Measurements from ENCODE around the gene IRAG1. TPM values are rescaled to one million over a fixed set of nuclear protein-coding genes. Genes with fewer than 3 reads are reported as not detected.

The IRAG1 gene
- total and polyA plus RNA-seq, 2 of the 13 experiments (the other 11 are each of a cell fraction or from before 2014, with no cell fraction given): 0.13 to 0.20 TPM

- H3K79me2 ChIP-seq (ENCODE audit: insufficient read depth, low read length): no peaks in the 10 kb centered on the region
- no peaks in the 10 kb centered on the region for H3K36me3 ChIP-seq (replicated peaks in 1 of 2; ENCODE audit: control insufficient read depth in 1 of 2, insufficient read depth in 2 of 2, low read length in 2 of 2)
- 7% methylated on average over 6 of the region's 6 CpGs for WGBS (ENCODE audit: low lambda C conversion rate)
- ATAC-seq (no peak), DNase-seq (ENCODE audit: low spot score) (no peak), FAIRE-seq (no peak)
- ChIA-PET POLR2A (no interaction called here), CTCF (ENCODE audit: low intra/inter-chr PET ratio, low total read pairs) (no interaction called here)
- H3K27me3 ChIP-seq (ENCODE audit: control insufficient read depth in 1 of 2, insufficient read depth in 2 of 2, low read length in 2 of 2): peaks cover 0 to 29% of the 10 kb centered on the region in 2 experiments; a peak in 3 of 5 replicates
- H4K20me1 ChIP-seq (ENCODE audit: insufficient read depth, low read length): no peaks in the 10 kb centered on the region
- H2AFZ ChIP-seq (ENCODE audit: low read length): no peak overlapping the region
- intact Hi-C loops (cut with micrococcal nuclease; ENCODE audit: unreplicated experiment) (no loop called here), in situ Hi-C loops (cut with HindIII; ENCODE audit: extremely low pct_ligation_motif_present, low pct_unique_long_range_greater_than_20kb) (no loop called here)
- no TSS peak for BruUV-seq (replicated peaks)
- H3K9me3 ChIP-seq (ENCODE audit: low read length): no peaks in the 10 kb centered on the region
- H3K4me2 ChIP-seq (ENCODE audit: low read depth, low read length): no peak overlapping the region
- H3K4me3 ChIP-seq (replicated peaks in 1 of 3; ENCODE audit: insufficient read depth in 1 of 3, low read depth in 2 of 3, low read length in 3 of 3): no peak overlapping the region
- no peak overlapping the region for H3K27ac ChIP-seq (ENCODE audit: extremely low read length, insufficient read depth, low read length)
- no peak overlapping the region for H3K9ac ChIP-seq (ENCODE audit: insufficient read depth, low read depth, low read length)
- H3K4me1 ChIP-seq (ENCODE audit: insufficient read depth, low read length): peaks cover 8% of the 10 kb centered on the region; the same call in 1 of the 2 replicates
- TF ChIP-seq TAF1 (CRISPR knock-in tag; IDR thresholded peaks at IDR 0.05) (no peak), ZNF720 (CRISPR knock-in tag; IDR thresholded peaks at IDR 0.05) (no peak), SAFB2 (CRISPR knock-in tag; IDR thresholded peaks at IDR 0.05; ENCODE audit: borderline replicate concordance, low read depth) (no peak), ZNF232 (CRISPR knock-in tag; IDR thresholded peaks at IDR 0.05; ENCODE audit: borderline replicate concordance) (no peak), THAP8 (CRISPR knock-in tag; IDR thresholded peaks at IDR 0.05; ENCODE audit: borderline replicate concordance) (no peak), ZBTB39 (CRISPR knock-in tag; IDR thresholded peaks at IDR 0.05) (no peak), MNT (IDR thresholded peaks at IDR 0.05) (no peak), MIXL1 (CRISPR knock-in tag; IDR thresholded peaks at IDR 0.05) (no peak), ATF5 (CRISPR knock-in tag; IDR thresholded peaks at IDR 0.05; ENCODE audit: low read depth) (no peak), USF2 (IDR thresholded peaks at IDR 0.05; ENCODE audit: low read depth, low read length) (no peak), USF2 (CRISPR knock-in tag; IDR thresholded peaks at IDR 0.05; ENCODE audit: borderline replicate concordance) (no peak), TBL1XR1 (IDR thresholded peaks at IDR 0.05; ENCODE audit: borderline replicate concordance, low read length, partially characterized antibody) (no peak), ZFP62 (CRISPR knock-in tag; IDR thresholded peaks at IDR 0.05) (no peak), RNF219 (CRISPR knock-in tag; IDR thresholded peaks at IDR 0.05) (no peak), ZFX (CRISPR knock-in tag; IDR thresholded peaks at IDR 0.05; ENCODE audit: low read depth) (no peak), ZNF12 (CRISPR knock-in tag; IDR thresholded peaks at IDR 0.05) (no peak)
These were observed 20.0 kb downstream of the IRAG1 start for GRCh38 chr11:10673501-10674062.
